HEK293 (cell line): ENCODE data around the gene NRBF2.

Experiments used
- CTCF ChIP-seq: fragments of 450-650 bp; formaldehyde crosslinking; IDR thresholded peaks from 2 replicates; pipeline ENCODE4 v1.5.1; 2016; ENCODE audit warnings: missing biosample characterization, missing genetic modification characterization
- SCRT1 ChIP-seq: fragments of 450-650 bp; formaldehyde crosslinking; IDR thresholded peaks from 2 replicates; pipeline ENCODE4 v1.5.1; 2016; ENCODE audit warnings: missing biosample characterization, missing genetic modification characterization, borderline replicate concordance
- ZBTB7A ChIP-seq: fragments of 450-650 bp; formaldehyde crosslinking; IDR thresholded peaks from 2 replicates; pipeline ENCODE4 v1.5.1; 2016; ENCODE audit warnings: low read depth, missing biosample characterization, missing genetic modification characterization
- ZFP37 ChIP-seq: fragments of 450-650 bp; formaldehyde crosslinking; IDR thresholded peaks from 2 replicates; pipeline ENCODE4 v1.5.1; 2016; ENCODE audit warnings: missing biosample characterization, missing genetic modification characterization
- ZNF112 ChIP-seq: fragments of 450-650 bp; formaldehyde crosslinking; IDR thresholded peaks from 2 replicates; pipeline ENCODE4 v1.5.0; 2017; ENCODE audit warnings: missing biosample characterization, missing genetic modification characterization
- ZNF138 ChIP-seq: fragments of 450-650 bp; formaldehyde crosslinking; IDR thresholded peaks from 2 replicates; pipeline ENCODE4 v1.5.1; 2016; ENCODE audit warnings: missing biosample characterization, missing genetic modification characterization, borderline replicate concordance
- ZNF184 ChIP-seq: fragments of 450-650 bp; IDR thresholded peaks from 2 replicates; pipeline ENCODE4 v1.5.1; 2018; ENCODE audit warnings: missing biosample characterization, mild to moderate bottlenecking, missing genetic modification characterization
- ZNF280C ChIP-seq: fragments of 450-650 bp; formaldehyde crosslinking; IDR thresholded peaks from 2 replicates; pipeline ENCODE4 v1.5.1; 2016; ENCODE audit warnings: missing biosample characterization, missing genetic modification characterization
- ZNF580 ChIP-seq: fragments of 450-650 bp; formaldehyde crosslinking; IDR thresholded peaks from 2 replicates; pipeline ENCODE4 v1.5.1; 2016; ENCODE audit warnings: missing biosample characterization, missing genetic modification characterization
- ZNF768 ChIP-seq: fragments of 450-650 bp; formaldehyde crosslinking; IDR thresholded peaks from 2 replicates; pipeline ENCODE4 v1.5.1; 2018; ENCODE audit warnings: missing biosample characterization, mild to moderate bottlenecking, missing genetic modification characterization

GRCh38 chr10:63142136-63142535 lies 9.0 kb downstream of the NRBF2 start:
- no peak for TF ChIP-seq ZNF112
- no peak for TF ChIP-seq ZFP37 (tag by site-specific recombination)
- no peak for TF ChIP-seq ZNF184 (tag by site-specific recombination)
- TF ChIP-seq ZNF280C (tag by site-specific recombination): no peak
- no peak for TF ChIP-seq ZNF768 (tag by site-specific recombination)
- TF ChIP-seq ZBTB7A: no peak
- TF ChIP-seq ZNF138: no peak
- no peak for TF ChIP-seq SCRT1 (tag by site-specific recombination)
- no peak for TF ChIP-seq CTCF (tag by site-specific recombination)
- no peak for TF ChIP-seq ZNF580
